ENCODE results near the gene TEX10.
"Not testable (repeated sequence)": the region's sequence is repeated elsewhere in the genome, so short reads cannot be mapped to it uniquely, and the experiment has no call there.

TEX10 gene

DNA sequence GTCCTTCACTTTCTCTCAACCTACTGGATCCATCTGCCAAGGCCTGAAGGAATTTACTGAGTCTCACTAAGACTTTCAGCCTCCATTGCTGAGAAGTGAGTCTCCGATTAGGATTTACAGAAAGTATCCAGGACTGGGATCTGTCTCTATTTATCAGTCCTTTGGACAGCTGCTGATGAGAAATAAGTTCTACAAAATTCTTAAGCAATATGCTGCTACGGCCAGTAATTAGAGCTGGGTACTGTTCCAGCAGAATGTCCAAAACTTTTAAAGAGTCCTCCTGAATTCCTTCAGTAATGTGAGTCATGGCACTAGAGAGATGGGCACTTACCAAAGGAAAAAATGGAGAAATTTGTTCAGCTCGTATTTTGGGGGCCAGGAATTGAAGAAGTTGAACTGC is 5.9 kb downstream of the TEX10 start:
- no peak for DNase-seq

DNA sequence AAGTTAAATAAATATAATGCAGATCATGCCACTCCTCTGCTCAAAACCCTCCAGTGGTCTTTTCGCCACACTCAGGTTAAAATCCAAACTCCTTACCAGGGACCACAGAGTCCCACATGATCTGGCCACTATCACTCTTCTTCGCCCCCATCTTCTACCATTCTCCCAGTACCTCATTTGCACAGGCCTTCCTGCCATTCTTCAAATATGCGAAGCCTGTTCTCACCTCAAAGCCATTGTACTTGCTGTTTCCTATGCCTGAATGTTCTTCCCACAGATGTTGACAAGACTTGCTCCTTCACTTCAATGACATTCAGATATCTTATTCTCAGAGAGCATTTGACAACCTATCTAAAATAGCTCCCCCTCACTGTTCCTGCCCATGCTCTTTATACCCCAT is 10.9 kb downstream of the TEX10 start:
- DNase-seq: no peak

DNA sequence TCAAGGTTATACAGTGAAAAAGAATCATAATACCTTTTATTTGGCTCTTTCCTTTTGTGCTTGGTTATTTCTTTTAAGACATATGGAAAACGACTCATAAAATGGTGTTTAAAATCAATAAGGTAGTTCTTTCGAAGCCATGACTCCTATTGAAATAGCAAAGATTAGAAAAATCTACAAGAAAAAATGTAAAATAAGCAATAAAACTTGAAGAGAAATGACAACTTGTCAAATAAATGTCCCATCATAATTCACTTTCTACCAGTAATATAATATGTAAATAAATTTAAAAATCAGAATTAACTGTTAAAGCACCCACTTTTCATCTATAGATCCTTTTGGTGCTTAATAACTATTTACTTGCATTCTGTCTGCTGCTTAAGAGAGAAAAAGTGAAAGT is 12.5 kb downstream of the TEX10 start:
- DNase-seq: no peak

DNA sequence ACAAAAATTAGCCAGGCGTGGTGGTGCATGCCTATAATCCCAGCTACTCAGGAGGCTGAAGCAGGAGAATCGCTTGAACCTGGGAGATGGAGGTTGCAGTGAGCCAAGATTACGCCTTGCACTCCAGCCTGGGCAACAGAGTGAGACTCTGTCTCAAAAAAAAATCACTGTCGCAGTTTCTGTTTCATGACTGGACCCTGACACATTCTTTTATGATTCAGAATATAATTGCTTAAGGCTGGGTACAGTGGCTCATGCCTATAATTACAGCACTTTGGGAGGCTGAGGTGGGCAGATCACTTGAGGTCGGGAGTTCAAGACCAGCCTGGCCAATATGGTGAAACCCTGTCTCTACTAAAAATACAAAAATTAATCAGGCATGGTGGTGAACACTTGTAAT is 14.0 kb downstream of the TEX10 start:
- DNase-seq: not testable (repeated sequence)

DNA sequence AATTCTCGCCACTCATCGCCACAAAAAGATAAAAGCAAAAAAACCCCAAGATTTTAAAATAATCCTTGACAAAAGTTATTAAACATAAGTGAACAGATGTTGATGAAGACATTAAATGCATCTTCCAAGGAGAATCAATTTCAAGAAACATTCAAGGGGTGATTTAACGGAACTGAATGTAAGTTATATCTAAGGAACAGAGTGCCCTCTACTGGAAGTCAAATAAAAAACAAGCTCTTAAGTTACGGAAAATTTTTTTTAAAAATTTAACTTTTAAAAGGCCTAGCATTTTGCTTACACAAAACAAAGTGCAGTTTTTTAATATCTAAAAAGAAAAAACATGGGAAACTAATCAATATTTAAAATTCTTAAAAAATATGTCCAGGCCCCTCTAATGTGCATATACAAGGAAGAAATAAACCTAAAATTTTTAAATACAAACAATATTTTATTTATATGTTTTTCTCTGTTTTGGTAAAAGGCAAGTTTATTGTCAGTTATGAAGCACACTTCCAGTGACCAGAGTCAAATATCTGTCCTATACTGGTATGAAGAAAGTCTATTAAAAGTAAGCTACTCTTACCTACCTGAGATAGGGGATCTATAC is 28.0 kb downstream of the TEX10 start:
- DNase-seq: no peak

DNA sequence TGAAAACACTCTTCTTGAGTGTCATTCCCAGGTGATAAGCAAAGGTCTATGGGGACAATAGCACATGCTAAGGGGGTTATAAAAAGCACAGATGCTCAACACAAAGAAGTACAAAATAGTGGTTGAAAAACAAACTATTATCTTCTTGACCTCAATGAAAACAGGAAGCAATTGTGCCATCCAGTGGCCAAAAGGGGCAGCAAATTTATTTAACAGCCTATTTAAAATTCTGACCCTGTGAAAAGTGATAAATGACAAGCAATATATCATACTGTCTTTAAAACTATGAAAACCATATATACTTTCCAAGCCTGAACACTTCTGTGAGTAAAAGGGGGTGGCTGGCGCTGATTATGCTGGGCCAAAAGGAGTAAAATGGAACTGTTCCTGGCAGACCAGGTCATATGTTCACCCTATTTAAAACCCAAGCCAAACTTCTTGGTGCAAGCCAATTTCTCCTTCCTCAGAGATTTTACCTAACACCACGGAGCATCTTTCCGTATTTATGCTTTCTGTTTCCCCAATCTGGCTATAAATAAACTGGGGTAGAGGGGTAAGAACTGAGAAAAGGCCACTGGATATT is 29.7 kb downstream of the TEX10 start:
- DNase-seq: no peak

DNA sequence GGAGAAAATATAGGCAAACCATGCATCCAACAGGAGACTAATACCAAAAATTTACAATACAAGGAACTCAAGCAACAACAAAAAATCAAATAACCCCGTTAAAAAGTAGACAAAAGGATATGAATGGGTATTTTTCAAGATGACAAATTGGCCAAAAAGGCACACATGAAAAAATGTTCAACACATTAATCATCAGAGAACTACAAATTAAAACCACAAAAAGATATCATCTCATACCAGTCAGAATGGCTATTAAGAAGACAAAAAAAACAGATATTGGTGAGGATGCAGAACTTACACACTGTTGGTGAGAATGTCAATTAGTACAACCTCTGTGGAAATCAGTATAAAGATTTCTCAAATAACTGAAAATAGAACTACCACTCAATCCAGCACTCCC is 35.0 kb downstream of the TEX10 start:
- no peak for DNase-seq

DNA sequence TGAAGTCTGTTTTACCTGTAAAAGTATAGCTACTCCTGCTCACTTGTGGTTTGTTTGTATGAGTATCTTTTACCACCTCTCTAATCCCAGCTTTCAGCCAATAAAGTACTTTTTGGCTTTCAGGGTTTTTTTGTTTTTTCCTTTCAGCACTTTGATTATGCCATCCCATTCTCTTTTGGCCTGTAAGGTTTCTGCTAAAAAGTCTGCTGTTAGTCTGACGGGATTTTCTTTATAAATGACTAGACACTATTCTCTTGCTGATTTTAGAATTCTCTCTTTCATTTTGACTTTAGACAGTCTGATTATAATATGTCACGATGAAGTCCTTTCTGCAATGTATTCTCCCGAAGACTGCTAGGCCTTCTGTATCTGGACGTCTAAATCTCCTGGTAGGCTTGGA is 37.2 kb downstream of the TEX10 start:
- no peak for DNase-seq

DNA sequence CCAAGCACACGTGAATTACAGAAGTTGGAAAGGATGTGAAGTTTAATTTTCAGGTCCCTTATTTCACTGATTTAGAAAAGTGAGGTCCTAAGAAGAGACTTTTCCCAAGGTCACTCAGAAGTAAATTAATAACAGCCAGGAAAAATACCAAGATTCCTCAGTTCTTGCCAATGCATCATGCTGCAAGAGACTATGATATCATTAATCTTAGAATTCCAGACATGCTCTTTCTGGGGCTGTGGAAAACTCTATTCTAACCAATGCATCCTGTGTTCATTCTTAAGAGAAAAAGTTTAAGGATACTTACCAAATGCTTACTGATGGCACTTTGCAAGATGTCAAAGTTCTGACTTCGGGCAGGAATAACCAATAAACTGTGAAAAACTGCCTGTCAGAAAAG is 42.8 kb downstream of the TEX10 start:
- DNase-seq: no peak

DNA sequence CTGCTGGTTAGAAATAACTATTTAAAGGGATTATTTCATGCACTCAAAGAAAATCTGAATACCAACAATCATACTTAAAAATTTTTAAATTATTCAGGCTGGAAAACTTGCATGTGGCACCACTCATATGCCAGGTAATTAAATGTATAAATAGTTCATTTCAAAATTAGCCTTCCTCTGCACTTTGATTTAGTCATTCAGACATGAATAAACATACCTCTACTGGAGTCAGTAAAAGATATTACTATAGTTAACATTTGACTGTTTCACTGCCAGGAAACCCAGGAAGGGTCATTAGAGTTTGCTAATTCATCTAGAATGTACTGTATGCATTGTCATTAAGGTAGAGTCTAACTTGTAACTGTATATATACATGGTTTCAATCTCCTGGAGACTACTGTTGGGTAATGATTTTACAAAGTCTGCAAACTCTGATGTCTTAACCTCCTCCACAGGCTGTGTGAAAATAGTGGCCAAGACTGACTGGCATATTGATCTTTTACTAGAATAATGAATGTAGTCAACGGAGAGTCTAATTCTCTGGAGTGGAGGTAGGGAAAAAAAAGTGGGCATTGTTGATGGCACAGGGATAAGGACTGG is 43.7 kb downstream of the TEX10 start:
- DNase-seq: no peak

DNA sequence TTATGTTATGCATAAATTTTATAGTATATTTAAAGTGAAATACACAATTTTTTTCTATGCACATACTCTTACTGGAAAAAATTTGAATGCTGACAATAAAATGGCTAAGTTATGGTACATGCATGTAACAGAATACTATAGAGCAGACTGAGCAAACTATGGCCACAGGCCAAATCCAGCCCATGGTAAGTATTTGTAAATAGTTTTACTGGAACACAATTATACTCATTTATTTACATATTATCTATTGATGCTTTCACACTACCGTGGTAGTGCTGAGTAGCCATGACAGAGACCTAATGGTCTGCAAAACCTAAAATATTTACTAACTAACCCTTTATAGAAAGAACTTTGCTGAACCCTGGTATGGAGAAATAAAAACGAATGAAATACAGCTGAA is 45.7 kb downstream of the TEX10 start:
- DNase-seq: no peak

DNA sequence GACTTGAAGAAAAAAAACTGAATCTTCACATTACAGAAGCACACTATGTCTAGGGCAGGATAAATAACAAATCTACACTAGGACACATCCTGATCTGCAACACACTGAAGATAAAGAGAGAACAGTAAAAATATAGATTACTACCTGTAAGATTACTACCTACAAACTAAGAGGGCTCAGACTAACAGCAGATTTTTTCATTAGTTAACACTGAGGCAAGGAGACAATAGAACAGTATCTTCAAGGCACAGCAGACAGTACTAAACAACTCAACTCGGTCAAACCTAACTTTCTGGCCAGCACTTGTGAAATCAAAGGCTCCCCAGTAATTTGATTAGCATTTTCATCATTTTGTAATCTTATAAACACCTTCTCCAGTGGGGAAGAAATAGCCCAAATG is 46.5 kb downstream of the TEX10 start:
- DNase-seq: no peak

DNA sequence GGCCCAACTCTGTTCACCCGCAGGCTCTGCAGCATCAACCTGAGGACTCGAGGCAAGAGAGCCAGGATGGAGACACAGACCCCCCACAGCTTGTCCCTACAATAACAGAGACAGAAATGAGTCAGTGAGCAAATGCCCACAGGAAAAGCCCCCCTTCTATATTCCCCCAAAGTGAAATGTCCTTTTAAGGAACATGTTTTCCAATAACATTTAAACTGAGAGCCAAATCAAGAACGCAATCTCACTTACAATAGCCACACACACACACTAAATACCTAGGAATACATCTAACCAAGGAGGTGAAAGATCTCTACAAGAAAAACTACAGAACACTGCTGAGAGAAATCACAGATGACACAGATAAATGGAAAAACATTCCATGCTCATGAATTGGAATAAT is 49.0 kb downstream of the TEX10 start:
- DNase-seq: no peak

DNA sequence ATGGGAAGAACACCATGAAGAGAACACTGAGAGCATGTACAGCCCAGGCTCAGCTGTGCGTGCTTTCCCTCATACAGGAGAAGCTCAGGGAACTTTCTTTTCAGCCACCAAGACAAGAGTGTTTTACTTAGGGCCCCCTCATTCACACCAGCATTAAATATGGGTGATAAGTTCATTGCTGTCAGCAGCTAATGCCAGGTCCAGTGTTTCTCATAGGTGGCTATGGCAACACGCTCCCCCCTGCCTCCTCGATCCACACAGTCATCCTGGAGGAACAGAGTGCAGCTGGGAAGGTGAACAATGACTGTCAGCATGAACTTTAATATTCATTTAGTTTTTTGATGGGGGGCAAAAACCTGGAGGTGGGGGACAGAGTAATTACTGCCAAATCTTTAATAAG is 54.4 kb downstream of the TEX10 start:
- no peak for DNase-seq

DNA sequence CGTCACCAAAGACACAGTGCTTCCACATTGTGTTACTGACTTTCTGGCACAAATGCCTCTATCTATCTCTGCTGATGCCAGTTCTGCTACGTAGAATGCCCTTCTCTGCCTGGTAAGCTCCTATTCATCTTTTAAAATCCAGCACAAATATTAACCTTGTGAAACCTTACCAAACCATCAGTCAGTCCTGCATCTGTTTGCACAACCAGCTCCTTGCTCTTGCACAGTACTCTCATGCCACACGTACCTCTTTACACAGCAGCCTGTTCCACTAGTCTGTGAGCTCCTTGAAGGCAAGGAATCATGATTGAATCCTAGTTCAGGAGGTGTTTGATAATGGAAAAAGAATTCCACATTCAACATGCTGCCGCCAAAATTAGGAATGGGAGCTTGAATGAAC is 56.3 kb downstream of the TEX10 start:
- no peak for DNase-seq

DNA sequence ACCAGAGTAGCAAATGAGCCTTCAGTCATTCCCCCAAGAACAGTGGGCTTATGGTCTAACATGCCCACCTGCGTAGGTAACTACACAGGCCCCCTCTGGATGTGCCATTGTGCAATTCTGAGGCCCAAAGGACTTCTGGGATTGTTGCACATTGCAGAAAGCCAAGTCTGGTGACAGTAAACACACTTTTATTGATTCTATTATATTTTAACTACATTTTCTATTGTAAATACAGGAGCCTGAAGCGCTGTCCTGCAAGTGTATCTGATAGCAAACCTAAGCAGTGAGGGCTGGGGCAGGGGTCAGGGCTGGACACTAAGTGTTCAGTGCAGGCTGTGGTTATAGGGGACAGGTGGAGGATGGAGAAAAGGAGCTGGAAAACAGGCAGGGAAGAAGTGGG is 57.5 kb downstream of the TEX10 start:
- no peak for DNase-seq

DNA sequence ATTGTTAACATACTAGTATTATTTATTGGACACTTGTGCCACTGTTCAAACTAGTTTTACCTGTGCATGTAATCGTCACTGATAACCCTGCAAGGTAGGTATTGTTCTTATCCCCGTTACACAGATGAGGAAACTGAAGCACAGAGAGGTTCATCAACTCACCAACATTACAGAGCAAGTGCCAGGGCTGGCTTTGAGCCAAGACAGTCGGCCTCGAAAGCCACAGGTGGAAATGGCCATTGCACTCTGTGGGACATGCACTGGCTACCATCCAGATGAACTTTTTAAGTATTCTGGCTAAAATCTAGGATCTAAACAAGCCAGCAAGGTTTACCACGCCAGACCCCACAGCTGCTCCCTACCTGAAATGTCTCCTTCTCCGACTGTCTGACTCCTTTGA is 57.9 kb downstream of the TEX10 start:
- DNase-seq: no peak

DNA sequence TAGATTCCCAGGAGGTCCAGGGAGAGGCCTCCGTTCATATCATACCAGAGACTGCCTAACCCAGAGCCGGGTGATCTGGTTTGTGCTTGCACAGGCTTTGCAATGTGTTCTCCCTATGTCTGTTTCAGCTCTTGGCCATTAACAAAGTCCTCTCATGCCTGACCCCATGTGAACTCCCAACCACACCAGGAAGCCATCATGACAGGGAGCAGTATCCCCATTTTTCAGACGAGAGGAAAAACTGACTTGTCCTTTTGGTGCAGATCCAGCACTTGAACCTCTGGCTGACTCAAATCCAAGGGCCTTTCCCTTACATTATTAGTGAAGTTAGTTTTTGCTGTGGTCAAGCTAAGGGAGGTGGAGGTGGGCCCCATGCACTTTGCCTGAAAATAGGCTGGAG is 58.4 kb downstream of the TEX10 start:
- no peak for DNase-seq

DNA sequence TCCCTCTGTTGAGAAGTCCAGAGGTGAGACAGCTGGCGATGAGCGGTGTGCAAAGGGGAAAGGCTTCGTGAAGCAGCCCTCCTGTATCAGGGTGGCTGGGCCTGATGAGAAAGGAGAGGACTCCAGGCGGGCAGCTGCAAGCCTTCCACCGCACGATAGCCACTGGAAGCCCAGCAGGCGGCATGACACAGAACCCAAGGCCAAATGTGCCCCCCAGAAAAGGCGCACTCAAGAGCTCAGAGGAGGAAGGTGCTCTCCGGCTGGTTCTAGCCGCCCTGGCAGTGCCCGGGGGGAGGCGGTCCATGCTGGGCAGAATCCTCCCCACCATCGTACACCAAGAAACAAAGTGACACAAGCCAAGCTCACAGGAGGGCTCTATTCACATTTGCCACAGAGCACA is 60.3 kb downstream of the TEX10 start:
- no peak for DNase-seq

DNA sequence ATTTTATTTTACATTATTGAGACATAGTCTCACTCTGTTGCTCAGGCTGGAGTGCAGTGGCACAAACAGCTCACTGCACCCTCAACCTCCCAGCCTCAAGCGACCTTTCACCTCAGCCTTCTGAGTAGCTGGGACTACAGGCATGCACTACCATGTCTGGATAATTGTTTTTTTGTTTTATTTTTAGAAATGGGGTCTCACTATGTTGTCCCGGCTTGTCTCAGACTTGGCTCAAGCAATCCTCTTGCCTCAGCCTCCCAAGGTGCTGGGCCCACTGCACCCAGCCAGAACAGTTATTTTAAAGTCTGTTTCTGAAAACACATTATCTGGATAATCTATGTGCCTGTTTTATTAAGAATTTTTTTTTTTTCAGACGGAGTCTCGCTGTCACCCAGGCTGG is 62.0 kb downstream of the TEX10 start:
- DNase-seq: no peak

DNA sequence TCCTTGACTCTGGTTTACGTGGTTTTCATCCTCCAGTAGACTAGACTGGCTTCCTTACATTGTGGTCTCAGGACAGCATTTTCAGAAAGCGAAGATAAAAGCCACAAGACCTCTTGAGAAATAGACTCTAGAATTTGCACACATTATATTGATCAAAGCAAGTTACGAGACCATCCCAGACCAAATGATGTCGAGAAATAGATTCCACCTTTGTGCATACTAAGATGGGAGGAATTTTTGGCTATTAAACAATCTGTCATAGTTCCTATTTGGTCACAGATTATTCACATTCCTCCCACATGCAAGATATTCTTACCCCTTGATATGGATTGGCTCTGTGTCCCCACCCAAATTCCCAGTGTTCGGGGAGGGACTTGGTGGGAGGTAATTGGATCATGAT is 65.6 kb downstream of the TEX10 start:
- no peak for DNase-seq

DNA sequence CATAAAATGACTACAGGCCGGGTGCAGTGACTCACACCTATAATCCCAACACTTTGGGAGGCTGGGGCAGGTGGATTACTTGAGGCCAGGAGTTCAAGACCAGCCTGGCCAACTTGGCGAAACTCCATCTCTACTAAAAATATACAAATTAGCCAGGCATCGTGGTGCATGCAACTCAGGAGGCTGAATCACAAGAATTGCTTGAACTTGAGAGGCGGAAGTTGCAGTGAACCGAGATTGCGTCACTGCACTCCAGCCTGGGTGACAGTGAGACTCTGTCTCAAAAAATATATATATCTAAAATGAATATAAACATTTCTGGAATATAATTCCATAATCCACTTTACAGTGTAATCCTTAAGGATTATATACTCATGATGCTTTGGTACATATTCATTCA is 66.5 kb downstream of the TEX10 start:
- DNase-seq: no peak

DNA sequence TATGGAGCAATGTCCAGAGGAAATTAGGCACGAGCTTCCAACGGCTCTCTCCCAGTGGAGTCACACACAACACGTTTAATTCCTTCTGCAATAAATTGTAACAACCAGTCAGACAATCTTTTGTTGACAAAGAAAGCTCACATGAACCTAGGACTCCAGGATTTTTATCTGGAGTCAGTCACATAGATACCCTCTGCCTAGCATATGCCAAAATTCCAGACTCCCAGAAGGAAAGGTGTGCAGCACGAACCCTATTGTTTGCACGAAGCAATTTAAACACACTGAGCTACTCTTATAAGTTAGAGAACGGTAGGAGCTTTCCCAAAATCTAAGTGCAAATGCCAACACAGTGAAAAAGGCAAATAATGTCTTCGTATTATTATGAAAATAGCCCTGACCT is 67.1 kb downstream of the TEX10 start:
- DNase-seq: no peak

DNA sequence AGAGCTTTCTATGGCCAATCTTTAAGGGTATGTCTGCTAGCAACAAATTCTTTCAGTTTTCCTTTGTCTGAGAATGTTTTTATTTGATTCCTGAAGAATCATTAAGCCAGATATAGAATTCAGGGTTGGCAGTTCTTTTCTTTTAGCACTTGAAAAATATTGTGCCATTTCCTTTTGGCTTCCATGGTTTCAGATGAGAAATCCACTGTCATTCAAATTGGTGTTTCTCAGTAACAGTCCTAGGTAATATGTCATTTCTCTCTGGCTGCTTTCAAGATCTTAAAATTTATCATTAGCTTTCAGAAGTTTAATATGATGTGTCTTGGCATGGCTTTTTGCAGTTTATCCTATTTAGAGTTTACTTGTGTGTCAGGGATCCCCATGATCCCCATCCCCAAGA is 67.7 kb downstream of the TEX10 start:
- no peak for DNase-seq

DNA sequence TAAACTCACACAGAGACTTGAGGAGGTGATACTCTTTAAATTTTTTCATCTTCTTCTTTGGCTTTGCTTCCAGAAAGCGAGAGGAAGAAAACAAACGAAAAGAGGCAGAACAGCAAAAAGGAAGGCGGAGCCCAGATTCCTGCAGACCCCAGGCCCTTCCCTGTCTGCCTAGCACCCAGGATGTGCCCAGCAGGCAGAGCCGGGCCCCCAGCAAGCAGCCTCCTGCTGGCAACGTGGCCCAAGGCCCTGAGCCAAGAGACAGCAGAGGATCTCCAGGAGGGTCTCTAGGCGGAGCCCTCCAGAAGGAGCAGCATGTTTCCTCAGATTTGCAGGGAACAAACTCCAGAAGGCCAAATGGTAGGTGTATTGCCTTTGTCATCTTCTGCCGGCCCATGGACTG is 68.5 kb downstream of the TEX10 start:
- DNase-seq: no peak
